K562 (cell line): ENCODE results near the gene DNAJB13. TPM values are rescaled to one million over a fixed set of nuclear protein-coding genes. Genes with fewer than 3 reads are reported as not detected.

Experiments used
- ATAC-seq: fragments of 200-7000 bp; cut with Tn5 transposase; 3 replicates; pipeline ENCODE4 v1.9.1; 2020; ENCODE audit warnings: moderate library complexity
- BruUV-seq: library from RNA; stranded (reverse); fragments of 400-500 nt; replicated peaks from 2 replicates; lab custom pipeline; 2021; lab: Mats Ljungman, UMichigan
- CTCF ChIA-PET: fragments of 300-600 bp; formaldehyde crosslinking; extraction: SDS; loops from one replicate; lab custom pipeline; 2021; ENCODE audit warnings: low intra/inter-chr PET ratio; lab: Yijun Ruan, JAX
- POLR2A ChIA-PET: fragments of 300-600, 350-650 bp; sonication (Branson Sonifier 250); formaldehyde crosslinking; extraction: SDS; loops from one replicate; lab custom pipeline; 2021; ENCODE audit warnings: antibody characterized with exemption, inconsistent platforms; lab: Yijun Ruan, JAX
- DNase-seq, 4 experiments: peaks; one replicate each; pipeline versions ENCODE4 v3.0.0 to v3.0.0-alpha.2; 2011 to 2018; ENCODE audit warnings: low spot score in 3 of 4, mixed read lengths in 3 of 4; ENCODE audit errors: extremely low read depth in 1 of 4
- FAIRE-seq: peaks from 2 replicates; lab custom pipeline; 2011; peaks lifted over from hg19 to GRCh38; lab: Jason Lieb, UNC
- H2AFZ ChIP-seq: 2 replicates; pipeline ENCODE4 v1.6.0; 2011; ENCODE audit warnings: low read depth, low read length, control low read depth, inconsistent platforms
- H3K27ac ChIP-seq: fragments of 200-600 bp; 3 replicates; pipeline ENCODE4 v1.8.0; 2011; ENCODE audit warnings: low read depth, mild to moderate bottlenecking, control low read depth, inconsistent platforms, low read length, moderate library complexity, mixed read lengths; ENCODE audit errors: extremely low read depth
- H3K27me3 ChIP-seq, 2 experiments: fragments of 300-600 bp in 1 of 2; 2 replicates in 1 of 2; 3 replicates in 1 of 2; pipeline versions ENCODE4 v1.6.0 to v1.8.0; 2011; ENCODE audit warnings: inconsistent platforms in 2 of 2, low read length in 2 of 2, mild to moderate bottlenecking in 1 of 2, mixed read lengths in 1 of 2, moderate library complexity in 1 of 2; ENCODE audit not compliant: control insufficient read depth in 2 of 2, insufficient read depth in 2 of 2
- H3K36me3 ChIP-seq: fragments of 300-600 bp; 3 replicates; pipeline ENCODE4 v1.8.0; 2011; ENCODE audit warnings: mild to moderate bottlenecking, low read length, inconsistent platforms; ENCODE audit not compliant: control insufficient read depth, insufficient read depth
- H3K4me1 ChIP-seq, 2 experiments: fragments of 200-600 bp in 1 of 2; replicated peaks in 1 of 2; 2 replicates in 1 of 2; 3 replicates in 1 of 2; pipeline versions ENCODE4 v1.5.1 to v1.8.0; 2011; ENCODE audit warnings: inconsistent platforms in 2 of 2, low read length in 2 of 2, mild to moderate bottlenecking in 1 of 2, mixed read lengths in 1 of 2, moderate library complexity in 1 of 2; ENCODE audit not compliant: control insufficient read depth in 2 of 2, insufficient read depth in 2 of 2
- H3K4me2 ChIP-seq: 2 replicates; pipeline ENCODE4 v1.6.1; 2011; ENCODE audit warnings: low read length, control low read depth, inconsistent platforms, mixed read lengths; ENCODE audit not compliant: insufficient read depth
- H3K4me3 ChIP-seq: fragments of 200-600 bp; sonication (generic), shearing (Covaris generic); 2 replicates; pipeline ENCODE4 v1.5.1; 2016; ENCODE audit warnings: control low read depth, inconsistent platforms
- H3K79me2 ChIP-seq: fragments of 200-600 bp; 3 replicates; pipeline ENCODE4 v1.8.0; 2011; ENCODE audit warnings: low read length, inconsistent platforms; ENCODE audit not compliant: control insufficient read depth, insufficient read depth
- H3K9ac ChIP-seq, 2 experiments: 2 replicates each; pipeline versions ENCODE4 v1.6.0 to v1.6.1; 2011; ENCODE audit warnings: low read depth in 2 of 2, low read length in 2 of 2, control low read depth in 1 of 2, inconsistent platforms in 1 of 2, mild to moderate bottlenecking in 1 of 2, mixed read lengths in 1 of 2; ENCODE audit not compliant: insufficient read depth in 1 of 2
- H3K9me1 ChIP-seq: one replicate; pipeline ENCODE4 v1.6.0; 2011; ENCODE audit warnings: inconsistent platforms, mild to moderate bottlenecking, low read length, moderate library complexity; ENCODE audit not compliant: control insufficient read depth, insufficient read depth
- H3K9me3 ChIP-seq: replicated peaks from 2 replicates; pipeline ENCODE4 v1.5.1; 2011; ENCODE audit warnings: low read depth, low read length, inconsistent platforms; ENCODE audit not compliant: control insufficient read depth, insufficient read depth
- H4K20me1 ChIP-seq: replicated peaks from 2 replicates; pipeline ENCODE4 v1.6.1; 2011; ENCODE audit warnings: low read length, inconsistent platforms, mixed read lengths; ENCODE audit not compliant: control insufficient read depth, insufficient read depth
- BDP1 ChIP-seq: IDR thresholded peaks from 3 replicates; pipeline ENCODE4 v1.6.1; 2011; ENCODE audit not compliant: insufficient read length, insufficient read depth
- CBX3 ChIP-seq, 2 experiments: IDR thresholded peaks; 1 replicate in 1 of 2; 2 replicates in 1 of 2; pipeline ENCODE4 v1.6.1; 2012; ENCODE audit warnings: inconsistent platforms in 2 of 2, low read length in 2 of 2, borderline replicate concordance in 1 of 2, control low read depth in 1 of 2
- ETS2 ChIP-seq: IDR thresholded peaks from 2 replicates; pipeline ENCODE4 v1.6.1; 2016; ENCODE audit warnings: borderline replicate concordance, missing genetic modification characterization, mild to moderate bottlenecking, moderate library complexity, missing compliant biosample characterization; ENCODE audit not compliant: poor library complexity, severe bottlenecking
- POLR2AphosphoS5 ChIP-seq: IDR thresholded peaks from 2 replicates; pipeline ENCODE4 v1.6.1; 2011; ENCODE audit warnings: mild to moderate bottlenecking, low read depth, low read length, moderate library complexity; ENCODE audit not compliant: control insufficient read depth, insufficient read depth
- POLR2G ChIP-seq: fragments of 200-400 bp; formaldehyde crosslinking; IDR thresholded peaks from 2 replicates; pipeline ENCODE4 v1.6.1; 2017; ENCODE audit warnings: low read depth, mild to moderate bottlenecking, antibody characterized with exemption, low read length, moderate library complexity
- PRPF4 ChIP-seq: fragments of 200-400 bp; formaldehyde crosslinking; IDR thresholded peaks from one replicate; pipeline ENCODE4 v1.6.1; 2017; ENCODE audit warnings: low read length, low read depth, mild to moderate bottlenecking; ENCODE audit not compliant: insufficient read depth, poor library complexity, severe bottlenecking
- RBFOX2 ChIP-seq: fragments of 200-400 bp; formaldehyde crosslinking; IDR thresholded peaks from 2 replicates; pipeline ENCODE4 v1.6.1; 2017; ENCODE audit warnings: low read depth, mild to moderate bottlenecking, low read length, moderate library complexity
- ZNF324 ChIP-seq: fragments of 250-450 bp; sonication (Bioruptor Pico); IDR thresholded peaks from 2 replicates; pipeline ENCODE4 v1.4.0; 2020; ENCODE audit warnings: mild to moderate bottlenecking
- ZNF699 ChIP-seq: fragments of 250-450 bp; sonication (Bioruptor Pico); IDR thresholded peaks from 2 replicates; pipeline ENCODE4 v1.8.0; 2021; ENCODE audit warnings: mild to moderate bottlenecking, moderate library complexity; ENCODE audit not compliant: insufficient replicate concordance
- ZNF75A ChIP-seq: fragments of 450-650 bp; formaldehyde crosslinking; IDR thresholded peaks from 2 replicates; pipeline ENCODE4 v1.4.0; 2020; ENCODE audit warnings: mild to moderate bottlenecking
- ZNF766 ChIP-seq: fragments of 200-800 bp; sonication (Bioruptor generic); conservative IDR thresholded peaks from 2 replicates; pipeline ENCODE4 v1.6.1; 2016; ENCODE audit warnings: missing genetic modification characterization, missing compliant biosample characterization
- WGBS: fragments of 100-300 bp; shearing (Covaris generic); methylation state at CpG from one replicate; pipeline ENCODE4 v1.1.6; 2016; ENCODE audit warnings: low coverage, mixed read lengths; ENCODE audit not compliant: insufficient coverage; ENCODE audit errors: missing lambda C conversion rate; 5-methylcytosine and 5-hydroxymethylcytosine counted together
- in situ Hi-C: fragments of 300-500 bp; cut with MboI; formaldehyde crosslinking; loops from 4 replicates; pipeline ENCODE4 v1.15.0; 2018; ENCODE audit warnings: inconsistent platforms, mixed read lengths
- intact Hi-C: fragments of 100-400 bp; cut with micrococcal nuclease; formaldehyde crosslinking; loops from 2 replicates; pipeline ENCODE4 v1.14.2; 2022
- polyA plus RNA-seq, 8 experiments: library from polyadenylated mRNA; depleted of rRNA in 4 of 8; stranded (reverse) in 5 of 8; unstranded in 3 of 8; fragments of >200 nt; fragmentation: Nextera tagmentation in 2 of 8; fragmentation: Illumina TruSeq in 1 of 8; extraction: Ambion mirVana in 2 of 8; extraction: Trizol in 1 of 8; gene quantifications; 2 replicates each; pipeline versions ENCODE4 v1.2.1 to v1.2.3, GENCODE V29; 2011 to 2014; ENCODE audit warnings: inconsistent platforms in 1 of 8, missing spikeins in 1 of 8
- total RNA-seq, 7 experiments: library from RNA; depleted of rRNA in 6 of 7; stranded (reverse); fragments of >200 nt in 6 of 7; fragmentation: Illumina TruSeq in 2 of 7; extraction: Trizol in 2 of 7; gene quantifications; 2 replicates each; pipeline versions ENCODE4 v1.2.1 to v1.2.3, GENCODE V29; 2011 to 2021; ENCODE audit warnings: low replicate concordance in 1 of 7
- TF ChIP-seq, protein P1 (sequence below): fragments of 250-450 bp; sonication (Bioruptor Pico); IDR thresholded peaks from 2 replicates; pipeline ENCODE4 v1.5.0; 2021

Gene DNAJB13
- total and polyA plus RNA-seq, 9 of the 15 experiments (the other 6 are each of a cell fraction or from before 2014, with no cell fraction given) = 0.14 TPM; not detected in 8

DNA sequence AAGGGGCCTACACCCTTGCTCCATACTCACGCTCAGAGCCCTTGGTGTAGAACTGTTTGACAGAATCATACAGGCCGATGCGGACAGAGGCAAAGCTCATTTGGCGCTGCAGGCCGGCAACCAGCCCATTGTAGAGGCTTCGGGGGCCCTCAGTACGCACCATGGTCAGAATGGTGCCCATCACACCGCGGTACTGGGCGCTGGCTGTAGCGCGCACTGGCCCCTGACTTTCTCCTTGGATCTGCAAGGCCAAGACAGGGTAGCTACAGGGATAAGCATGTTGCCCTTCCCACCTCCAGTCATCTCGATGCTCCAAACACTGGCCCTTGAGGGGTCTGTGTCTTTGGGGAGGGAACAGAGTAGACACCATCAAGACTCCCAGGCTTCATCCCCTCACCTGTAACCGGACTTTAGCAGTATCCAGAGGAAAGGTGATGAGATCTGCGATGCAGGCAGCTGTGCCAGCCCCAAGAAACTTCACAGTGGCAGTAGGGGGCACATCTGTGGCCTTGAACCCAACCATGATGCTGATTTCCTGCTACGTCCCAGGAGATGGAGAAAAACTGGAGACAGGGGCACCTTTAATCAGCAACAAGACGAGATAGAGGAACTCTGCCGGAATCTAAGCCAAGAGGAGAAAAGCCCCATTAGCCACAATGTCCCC, 27.2 kb downstream of the DNAJB13 start:
- peaks cover 32 to 65% of the 10 kb centered on the region in 2 experiments for H3K4me1 ChIP-seq
- H3K79me2 ChIP-seq = peaks cover 45% of the 10 kb centered on the region
- intact Hi-C loops = no loop called here

More for the DNA sequence above, 27.2 kb downstream of the DNAJB13 start:
- no peaks in the 10 kb centered on the region for H3K9me3 ChIP-seq
- FAIRE-seq (no peak), DNase-seq (no peak), ATAC-seq (no peak)
- in situ Hi-C loops = no loop called here
- ChIA-PET CTCF (interaction anchor here (0.7 kb wide), 1 partner anchor 14 kb away, joined by 3 read pairs; no protein-coding TSS in a partner anchor), POLR2A (interaction anchor here (1.2 to 5.8 kb wide), 3 partner anchors 6 to 108 kb away, joined by 3 to 54 read pairs (median 9); no protein-coding TSS in a partner anchor)
- H3K27me3 ChIP-seq = no peaks in the 10 kb centered on the region
- no peak overlapping the region for H3K27ac ChIP-seq
- TF ChIP-seq PRPF4 (no peak), RBFOX2 (peak; percentile 65), BDP1 (no peak), ZNF766 (CRISPR knock-in tag) (no peak), ZNF699 (CRISPR knock-in tag) (no peak), ETS2 (tag) (no peak), ZNF324 (no peak), POLR2G (peak; percentile 41; the same call in 1 of the 2 replicates), POLR2AphosphoS5 (no peak), ZNF75A (CRISPR knock-in tag) (no peak), CBX3 (IDR thresholded peaks at IDR 0.05; ENCODE audit: borderline replicate concordance in 1 of 2, low read length in 2 of 2) (no peak)
- TF ChIP-seq, protein P1, sequence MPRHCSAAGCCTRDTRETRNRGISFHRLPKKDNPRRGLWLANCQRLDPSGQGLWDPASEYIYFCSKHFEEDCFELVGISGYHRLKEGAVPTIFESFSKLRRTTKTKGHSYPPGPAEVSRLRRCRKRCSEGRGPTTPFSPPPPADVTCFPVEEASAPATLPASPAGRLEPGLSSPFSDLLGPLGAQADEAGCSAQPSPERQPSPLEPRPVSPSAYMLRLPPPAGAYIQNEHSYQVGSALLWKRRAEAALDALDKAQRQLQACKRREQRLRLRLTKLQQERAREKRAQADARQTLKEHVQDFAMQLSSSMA (CRISPR knock-in tag) = no peak
- H3K36me3 ChIP-seq = peaks cover 78% of the 10 kb centered on the region
- H3K4me3 ChIP-seq = no peak overlapping the region
- WGBS = 95% methylated on average over 16 of the region's 18 CpGs
- peaks cover 3% of the 10 kb centered on the region for H3K9me1 ChIP-seq
- no TSS peak for BruUV-seq
- H3K4me2 ChIP-seq = no peak overlapping the region
- H3K9ac ChIP-seq = peak overlapping the region in 1 of 2 experiments; percentile 31; a peak in 1 of 4 replicates
- peaks cover 11% of the 10 kb centered on the region for H4K20me1 ChIP-seq
- H2AFZ ChIP-seq = no peak overlapping the region
